ENCODE results near the gene MED13L. TPM values are rescaled to one million over a fixed set of nuclear protein-coding genes. Genes with fewer than 3 reads are reported as not detected.

Gene MED13L
- total RNA-seq, 4 donors from 2014 or later = 153 to 251 (median 194) TPM

- DNase-seq (ENCODE audit: low spot score) (no peak), ATAC-seq (ENCODE audit: low FRiP score) (no peak)
- TF ChIP-seq CTCF (IDR thresholded peaks at IDR 0.05) = no peak
Measured at GRCh38 chr12:115962216-115962615, 315.3 kb downstream of the MED13L start.

- TF ChIP-seq CTCF (IDR thresholded peaks at IDR 0.05) = no peak
- no peak for ATAC-seq (ENCODE audit: low FRiP score)
- DNase-seq (ENCODE audit: low spot score) = no peak
Measured at GRCh38 chr12:115960868-115961802, 316.4 kb downstream of the MED13L start.

- ATAC-seq (ENCODE audit: low FRiP score) (no peak), DNase-seq (ENCODE audit: low spot score) (no peak)
- no peak for TF ChIP-seq CTCF (IDR thresholded peaks at IDR 0.05)
Measured at GRCh38 chr12:115957686-115958290, 319.7 kb downstream of the MED13L start.

- no peak for DNase-seq (ENCODE audit: low spot score)
- ATAC-seq (ENCODE audit: low FRiP score) = no peak
- no peak for TF ChIP-seq CTCF (IDR thresholded peaks at IDR 0.05)
Measured at GRCh38 chr12:115956659-115957058, 320.8 kb downstream of the MED13L start.

- TF ChIP-seq CTCF (IDR thresholded peaks at IDR 0.05) = no peak
- no peak for DNase-seq (ENCODE audit: low spot score)
- ATAC-seq (ENCODE audit: low FRiP score) = no peak
Measured at GRCh38 chr12:115956236-115956635, 321.3 kb downstream of the MED13L start.

- ATAC-seq (ENCODE audit: low FRiP score) = no peak
- DNase-seq (ENCODE audit: low spot score) = no peak
- no peak for TF ChIP-seq CTCF (IDR thresholded peaks at IDR 0.05)
Measured at GRCh38 chr12:115953450-115953849, 324.0 kb downstream of the MED13L start.

All from omental fat pad (tissue), 4 donors.